ENCODE results near the gene POPDC2. TPM values are rescaled to one million over a fixed set of nuclear protein-coding genes. Genes with fewer than 3 reads are reported as not detected.
"Not testable (repeated sequence)": the region's sequence is repeated elsewhere in the genome, so short reads cannot be mapped to it uniquely, and the experiment has no call there.

The POPDC2 gene
- total and polyA plus RNA-seq, 2 experiments from 2014 or later: 0.74 TPM; not detected in 1

DNA sequence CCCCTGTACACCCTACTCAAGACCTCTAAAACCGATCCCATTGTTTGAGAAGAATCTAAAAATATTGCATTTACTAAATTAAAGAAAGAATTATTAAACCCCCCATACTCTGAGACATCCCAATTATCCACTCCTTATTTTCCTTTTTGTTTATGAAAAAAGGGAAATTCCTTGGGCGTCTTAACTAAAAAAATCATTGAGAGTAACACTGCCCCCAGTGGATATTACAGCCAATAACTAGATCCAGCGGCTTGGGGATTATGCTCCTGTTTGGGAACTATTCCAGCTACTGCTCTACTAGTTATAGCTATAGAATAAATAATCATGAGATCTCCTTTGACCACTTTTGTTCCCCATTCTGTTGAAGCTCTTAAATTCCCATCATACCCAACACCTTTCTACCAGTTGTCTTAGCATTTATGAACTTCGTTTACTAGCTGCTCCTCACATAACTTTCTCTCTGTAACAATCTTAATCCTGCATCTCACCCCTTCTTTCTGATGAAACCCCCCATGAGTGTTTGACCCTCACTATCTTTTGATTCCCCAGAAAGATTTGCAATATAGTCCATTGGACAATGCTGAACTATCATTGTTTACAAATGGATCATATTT, 29.8 kb upstream of the POPDC2 start:
- no peaks in the 10 kb centered on the region for H3K79me2 ChIP-seq (ENCODE audit: insufficient read depth)
- TF ChIP-seq EZH2phosphoT487 (IDR thresholded peaks at IDR 0.05; ENCODE audit: insufficient read depth, low read depth) (no peak), EZH2 (IDR thresholded peaks at IDR 0.05; ENCODE audit: insufficient read depth, poor library complexity, severe bottlenecking) (no peak)
- H4K20me1 ChIP-seq (ENCODE audit: insufficient read depth): no peaks in the 10 kb centered on the region
- in situ Hi-C loops (cut with MboI): loop anchor here (25.0 kb wide), 1 partner anchor 803 kb away; no protein-coding TSS in a partner anchor
- H3K4me1 ChIP-seq (ENCODE audit: insufficient read depth): no peaks in the 10 kb centered on the region
- H3K9me2 ChIP-seq (ENCODE audit: insufficient read depth): no peaks in the 10 kb centered on the region
- no peaks in the 10 kb centered on the region for H3K9me3 ChIP-seq (ENCODE audit: low read depth)
- H3K4me3 ChIP-seq: no peak overlapping the region
- H3K9ac ChIP-seq: no peak overlapping the region
- 31 to 38% methylated on average over 4 of the region's 4 CpGs for WGBS, 2 experiments (ENCODE audit: low coverage in 1 of 2, low lambda C conversion rate in 2 of 2, missing lambda C conversion rate in 2 of 2)
- peak; percentile 78 for DNase-seq
- H3K27ac ChIP-seq: no peak overlapping the region
- no peak overlapping the region for H3K4me2 ChIP-seq (ENCODE audit: unreplicated experiment)
- H3K36me3 ChIP-seq (ENCODE audit: low read depth): no peaks in the 10 kb centered on the region
- peaks cover 5% of the 10 kb centered on the region; the same call in 1 of the 2 replicates for H3K27me3 ChIP-seq (replicated peaks; ENCODE audit: insufficient read depth)
- no peak overlapping the region for H2AFZ ChIP-seq
- no peaks in the 10 kb centered on the region for H3F3A ChIP-seq (ENCODE audit: insufficient read depth)

- TF ChIP-seq EZH2 (IDR thresholded peaks at IDR 0.05; ENCODE audit: insufficient read depth, poor library complexity, severe bottlenecking) (no peak), EZH2phosphoT487 (IDR thresholded peaks at IDR 0.05; ENCODE audit: insufficient read depth, low read depth) (no peak)
- DNase-seq: no peak
- Histone ChIP-seq H2AFZ (no peak overlapping the region), H3K9me2 (ENCODE audit: insufficient read depth) (no peaks in the 10 kb centered on the region), H3K4me3 (no peak overlapping the region), H3K79me2 (ENCODE audit: insufficient read depth) (no peaks in the 10 kb centered on the region), H3K36me3 (ENCODE audit: low read depth) (no peaks in the 10 kb centered on the region), H3K9me3 (ENCODE audit: low read depth) (no peaks in the 10 kb centered on the region), H3K4me1 (ENCODE audit: insufficient read depth) (no peaks in the 10 kb centered on the region), H3F3A (ENCODE audit: insufficient read depth) (no peaks in the 10 kb centered on the region), H4K20me1 (ENCODE audit: insufficient read depth) (no peaks in the 10 kb centered on the region), H3K4me2 (ENCODE audit: unreplicated experiment) (no peak overlapping the region), H3K27me3 (replicated peaks; ENCODE audit: insufficient read depth) (no peaks in the 10 kb centered on the region), H3K9ac (no peak overlapping the region), H3K27ac (no peak overlapping the region)
- 17 to 22% methylated on average over 1 of the region's 1 CpG for WGBS, 2 experiments (ENCODE audit: low coverage in 1 of 2, low lambda C conversion rate in 2 of 2, missing lambda C conversion rate in 2 of 2)
- in situ Hi-C loops (cut with MboI): loop anchor here (25.0 kb wide), 1 partner anchor 796 kb away; no protein-coding TSS in a partner anchor
These were observed 23.0 kb upstream of the POPDC2 start for GRCh38 chr3:119683421-119683820.

- peaks cover 5% of the 10 kb centered on the region for H3K4me1 ChIP-seq (ENCODE audit: insufficient read depth)
- no peaks in the 10 kb centered on the region for H3K9me2 ChIP-seq (ENCODE audit: insufficient read depth)
- TF ChIP-seq EZH2 (IDR thresholded peaks at IDR 0.05; ENCODE audit: insufficient read depth, poor library complexity, severe bottlenecking): no peak
- no peak for TF ChIP-seq EZH2phosphoT487 (IDR thresholded peaks at IDR 0.05; ENCODE audit: insufficient read depth, low read depth)
- no peak overlapping the region for H3K9ac ChIP-seq
- no peaks in the 10 kb centered on the region for H3F3A ChIP-seq (ENCODE audit: insufficient read depth)
- H3K4me3 ChIP-seq: no peak overlapping the region
- DNase-seq: peak; percentile 72
- no peak overlapping the region for H3K27ac ChIP-seq
- 0 to 9% methylated on average over 1 of the region's 1 CpG for WGBS, 2 experiments (ENCODE audit: low coverage in 1 of 2, low lambda C conversion rate in 2 of 2, missing lambda C conversion rate in 2 of 2)
- H3K36me3 ChIP-seq (ENCODE audit: low read depth): no peaks in the 10 kb centered on the region
- H4K20me1 ChIP-seq (ENCODE audit: insufficient read depth): no peaks in the 10 kb centered on the region
- no peaks in the 10 kb centered on the region for H3K9me3 ChIP-seq (ENCODE audit: low read depth)
- H2AFZ ChIP-seq: no peak overlapping the region
- H3K4me2 ChIP-seq (ENCODE audit: unreplicated experiment): no peak overlapping the region
- H3K79me2 ChIP-seq (ENCODE audit: insufficient read depth): peaks cover 4% of the 10 kb centered on the region
- in situ Hi-C loops (cut with MboI): loop anchor here (25.0 kb wide), 1 partner anchor 794 kb away; no protein-coding TSS in a partner anchor
- H3K27me3 ChIP-seq (replicated peaks; ENCODE audit: insufficient read depth): no peaks in the 10 kb centered on the region
These were observed 20.9 kb upstream of the POPDC2 start for GRCh38 chr3:119681279-119681678.

DNA sequence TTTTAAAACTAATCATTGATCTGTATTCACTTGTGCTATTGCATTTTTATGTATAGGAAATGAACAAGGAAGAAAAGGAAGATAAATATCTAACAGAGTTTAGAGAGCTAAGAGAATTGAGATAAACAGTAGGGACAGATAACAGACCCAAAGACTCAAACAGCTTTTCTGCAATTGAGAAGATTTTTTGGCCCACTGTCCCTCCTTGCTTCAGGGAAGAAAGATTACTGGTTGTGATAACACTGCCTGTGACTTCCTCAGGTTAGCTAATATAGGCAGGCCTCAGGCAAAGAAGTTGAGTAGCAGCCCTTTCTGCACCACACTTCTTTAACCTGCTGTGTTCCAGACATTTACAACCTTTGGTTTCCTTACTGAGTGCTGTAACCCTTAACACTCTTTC, 19.5 kb upstream of the POPDC2 start:
- H3K79me2 ChIP-seq (ENCODE audit: insufficient read depth): peaks cover 18% of the 10 kb centered on the region

DNA sequence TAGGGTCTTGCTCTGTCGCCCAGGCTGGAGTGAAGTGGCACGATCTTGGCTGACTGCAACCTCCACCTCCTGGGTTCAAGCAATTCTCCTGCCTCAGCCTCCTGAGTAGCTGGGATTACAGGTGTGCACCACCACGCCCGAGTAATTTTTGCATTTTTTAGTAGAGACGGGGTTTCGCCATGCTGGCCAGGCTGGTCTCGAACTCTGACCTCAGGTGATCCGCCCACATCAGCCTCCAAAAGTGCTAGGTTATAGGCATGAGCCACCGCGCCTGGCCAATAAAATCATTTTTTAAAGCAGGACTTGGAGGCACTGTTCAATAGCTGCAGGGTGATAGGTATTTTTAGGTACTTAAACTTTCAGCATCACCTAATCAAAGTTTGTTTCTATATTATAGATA, 17.8 kb upstream of the POPDC2 start:
- Histone ChIP-seq H3K79me2 (ENCODE audit: insufficient read depth) (peaks cover 19% of the 10 kb centered on the region), H3K4me1 (ENCODE audit: insufficient read depth) (peaks cover 14% of the 10 kb centered on the region)
- in situ Hi-C loops (cut with MboI): loop anchor here (25.0 kb wide), 1 partner anchor 791 kb away; no protein-coding TSS in a partner anchor
- not testable (repeated sequence) for H2AFZ ChIP-seq; H3K4me3 ChIP-seq; H3F3A ChIP-seq (ENCODE audit: insufficient read depth); DNase-seq; H3K9me2 ChIP-seq (ENCODE audit: insufficient read depth); H3K27ac ChIP-seq; H3K9me3 ChIP-seq (ENCODE audit: low read depth); H3K9ac ChIP-seq; H4K20me1 ChIP-seq (ENCODE audit: insufficient read depth); H3K36me3 ChIP-seq (ENCODE audit: low read depth); H3K4me2 ChIP-seq (ENCODE audit: unreplicated experiment); H3K27me3 ChIP-seq (replicated peaks; ENCODE audit: insufficient read depth)
- WGBS, 2 experiments (ENCODE audit: low coverage in 1 of 2, low lambda C conversion rate in 2 of 2, missing lambda C conversion rate in 2 of 2): 96% methylated on average over 10 of the region's 10 CpGs

More for the DNA sequence above, 19.5 kb upstream of the POPDC2 start:
- no peaks in the 10 kb centered on the region for H4K20me1 ChIP-seq (ENCODE audit: insufficient read depth)
- no peaks in the 10 kb centered on the region for H3K9me3 ChIP-seq (ENCODE audit: low read depth)
- no peaks in the 10 kb centered on the region for H3F3A ChIP-seq (ENCODE audit: insufficient read depth)
- H3K27ac ChIP-seq: no peak overlapping the region
- no peaks in the 10 kb centered on the region for H3K36me3 ChIP-seq (ENCODE audit: low read depth)
- H2AFZ ChIP-seq: peak overlapping the region; percentile 45; the same call in 1 of the 2 replicates
- no peak overlapping the region for H3K4me2 ChIP-seq (ENCODE audit: unreplicated experiment)
- peaks cover 14% of the 10 kb centered on the region for H3K4me1 ChIP-seq (ENCODE audit: insufficient read depth)
- in situ Hi-C loops (cut with MboI): loop anchor here (25.0 kb wide), 1 partner anchor 793 kb away; no protein-coding TSS in a partner anchor
- no peak overlapping the region for H3K4me3 ChIP-seq
- no peak for DNase-seq
- H3K9ac ChIP-seq: no peak overlapping the region
- H3K27me3 ChIP-seq (replicated peaks; ENCODE audit: insufficient read depth): no peaks in the 10 kb centered on the region
- H3K9me2 ChIP-seq (ENCODE audit: insufficient read depth): no peaks in the 10 kb centered on the region
- TF ChIP-seq EZH2phosphoT487 (IDR thresholded peaks at IDR 0.05; ENCODE audit: insufficient read depth, low read depth) (no peak), EZH2 (IDR thresholded peaks at IDR 0.05; ENCODE audit: insufficient read depth, poor library complexity, severe bottlenecking) (no peak)

Data from GM23248 (cell line).